ENCODE results near the gene YY1.

The YY1 gene

DNA sequence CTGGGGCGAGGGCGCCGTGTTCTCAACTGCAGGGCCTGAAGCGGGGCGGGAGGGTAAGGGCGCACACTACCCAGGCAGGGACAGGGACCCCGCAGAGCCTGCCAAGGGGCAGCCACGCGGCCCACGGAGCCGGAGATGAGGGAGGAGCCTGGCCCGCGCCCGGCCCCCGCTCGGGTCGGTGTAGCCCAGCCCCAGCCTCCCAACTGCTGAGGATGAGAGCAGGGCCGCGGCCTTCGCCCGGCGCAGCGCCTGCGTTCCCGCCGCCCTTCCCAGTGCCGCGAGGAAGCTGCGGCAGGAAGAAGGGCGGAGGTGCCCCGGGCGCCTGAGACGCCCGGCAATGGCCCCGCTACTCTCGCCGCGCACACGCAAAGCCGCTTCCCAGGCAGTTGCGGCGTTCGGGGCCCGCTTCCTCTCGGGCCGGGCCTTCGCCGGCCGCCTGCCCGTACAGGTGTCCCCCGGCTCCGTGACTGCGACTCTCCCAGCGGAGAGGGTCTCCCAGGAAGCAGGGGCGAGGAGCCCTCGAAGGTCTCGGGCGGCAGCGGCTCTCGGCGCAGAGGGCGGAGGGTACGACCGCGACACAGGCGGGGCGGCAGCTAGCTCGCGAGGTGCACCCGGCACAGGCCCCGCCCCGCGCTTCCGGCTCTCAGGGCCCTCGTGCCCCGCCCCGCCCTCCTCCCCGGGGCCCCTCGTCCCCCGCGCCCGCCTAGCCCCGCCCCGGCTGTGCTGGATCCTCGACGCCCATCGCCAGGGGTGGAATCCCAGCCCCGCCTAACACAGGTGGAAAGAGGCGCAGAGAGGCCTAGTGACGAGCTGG, 24.8 kb upstream of the YY1 start:
- peak; percentile 83 to 86 (median 84) for DNase-seq
- Histone ChIP-seq H3K27me3 (replicated peaks; ENCODE audit: control insufficient read depth, insufficient read depth, low read length, poor library complexity, severe bottlenecking) (no peaks in the 10 kb centered on the region), H3K36me3 (ENCODE audit: control insufficient read depth, insufficient read depth, low read length) (no peaks in the 10 kb centered on the region), H3K27ac (ENCODE audit: insufficient read depth, low read length, poor library complexity, severe bottlenecking) (peak overlapping the region; percentile 94), H3K9me3 (ENCODE audit: control insufficient read depth, low read length) (no peaks in the 10 kb centered on the region), H3K4me3 (ENCODE audit: insufficient read depth, low read depth, low read length, poor library complexity, severe bottlenecking) (peak overlapping the region; percentile 87), H3K4me1 (ENCODE audit: control insufficient read depth, insufficient read depth, low read length, poor library complexity, severe bottlenecking) (peaks cover 8% of the 10 kb centered on the region)

GRCh38 chr14:100214770-100215083, 24.2 kb upstream of the YY1 start:
- Histone ChIP-seq H3K4me1 (ENCODE audit: control insufficient read depth, insufficient read depth, low read length, poor library complexity, severe bottlenecking) (peaks cover 8% of the 10 kb centered on the region), H3K4me3 (ENCODE audit: insufficient read depth, low read depth, low read length, poor library complexity, severe bottlenecking) (peak overlapping the region; percentile 87), H3K9me3 (ENCODE audit: control insufficient read depth, low read length) (no peaks in the 10 kb centered on the region), H3K36me3 (ENCODE audit: control insufficient read depth, insufficient read depth, low read length) (no peaks in the 10 kb centered on the region), H3K27ac (ENCODE audit: insufficient read depth, low read length, poor library complexity, severe bottlenecking) (peak overlapping the region; percentile 94), H3K27me3 (replicated peaks; ENCODE audit: control insufficient read depth, insufficient read depth, low read length, poor library complexity, severe bottlenecking) (no peaks in the 10 kb centered on the region)
- no peak for DNase-seq

DNA sequence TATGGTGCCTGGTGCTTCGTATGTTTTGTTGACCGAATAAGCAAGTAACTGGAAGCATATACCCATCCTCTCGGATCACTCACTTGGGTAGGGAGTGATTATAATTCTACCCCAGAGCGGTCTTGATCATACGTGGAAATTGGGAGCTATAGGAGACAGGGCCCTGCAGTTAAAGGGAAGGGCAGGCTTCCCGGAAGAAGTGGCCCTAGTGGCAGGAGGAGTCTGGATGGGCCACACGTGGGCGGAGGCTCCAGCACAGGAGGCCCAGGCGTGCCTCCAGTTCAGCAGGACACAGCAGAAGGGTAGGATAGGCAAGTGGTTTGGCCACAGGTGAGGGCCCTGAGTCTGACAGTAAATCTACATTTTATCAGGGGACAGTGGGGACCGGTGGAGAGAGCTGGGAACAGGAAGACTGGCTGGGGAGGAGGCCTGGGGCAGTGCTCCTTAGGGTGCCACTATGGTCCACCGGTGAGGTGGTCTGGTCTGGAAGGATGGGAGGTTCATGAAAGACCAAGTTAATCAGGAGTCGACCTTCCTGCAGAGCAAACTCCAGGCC, 23.5 kb upstream of the YY1 start:
- Histone ChIP-seq H3K9me3 (ENCODE audit: control insufficient read depth, low read length) (no peaks in the 10 kb centered on the region), H3K4me3 (ENCODE audit: insufficient read depth, low read depth, low read length, poor library complexity, severe bottlenecking) (no peak overlapping the region), H3K36me3 (ENCODE audit: control insufficient read depth, insufficient read depth, low read length) (no peaks in the 10 kb centered on the region), H3K4me1 (ENCODE audit: control insufficient read depth, insufficient read depth, low read length, poor library complexity, severe bottlenecking) (peaks cover 8% of the 10 kb centered on the region), H3K27me3 (replicated peaks; ENCODE audit: control insufficient read depth, insufficient read depth, low read length, poor library complexity, severe bottlenecking) (no peaks in the 10 kb centered on the region), H3K27ac (ENCODE audit: insufficient read depth, low read length, poor library complexity, severe bottlenecking) (no peak overlapping the region)
- DNase-seq = no peak

DNA sequence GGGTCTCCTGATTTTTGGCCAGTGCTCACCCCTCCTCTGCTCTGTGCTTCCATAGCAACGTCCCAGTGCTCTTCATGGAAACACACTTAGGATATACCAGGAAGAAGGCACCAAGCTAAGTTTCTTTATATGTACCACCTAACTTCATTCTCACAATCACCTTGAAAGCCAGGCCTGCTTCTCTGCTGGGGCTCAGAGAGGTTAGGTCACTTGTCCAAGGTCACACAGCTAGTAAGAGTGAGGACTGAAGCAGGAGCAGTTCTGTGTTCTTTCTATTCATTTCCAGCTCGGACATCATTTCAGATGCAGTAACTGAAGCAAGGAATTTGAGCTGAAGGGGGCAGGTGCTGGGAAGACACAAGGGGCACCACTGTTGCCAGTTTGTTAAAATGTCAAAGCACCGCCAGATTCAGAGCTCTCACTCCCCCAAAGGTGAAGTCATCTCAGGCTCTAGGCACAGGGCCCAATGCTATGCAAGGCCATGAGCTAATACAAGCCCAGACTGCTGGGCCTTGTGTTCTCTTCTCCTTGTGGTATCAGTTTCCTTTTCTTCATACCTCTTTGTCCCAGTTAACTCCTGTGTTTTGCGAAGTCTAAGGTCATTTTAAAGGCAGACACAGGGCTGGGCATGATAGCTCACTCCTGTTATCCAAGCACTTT, 19.7 kb upstream of the YY1 start:
- no peak overlapping the region for H3K4me3 ChIP-seq (ENCODE audit: insufficient read depth, low read depth, low read length, poor library complexity, severe bottlenecking)
- no peak overlapping the region for H3K27ac ChIP-seq (ENCODE audit: insufficient read depth, low read length, poor library complexity, severe bottlenecking)
- H3K4me1 ChIP-seq (ENCODE audit: control insufficient read depth, insufficient read depth, low read length, poor library complexity, severe bottlenecking) = peaks cover 37% of the 10 kb centered on the region
- H3K27me3 ChIP-seq (replicated peaks; ENCODE audit: control insufficient read depth, insufficient read depth, low read length, poor library complexity, severe bottlenecking) = no peaks in the 10 kb centered on the region
- DNase-seq = no peak
- H3K36me3 ChIP-seq (ENCODE audit: control insufficient read depth, insufficient read depth, low read length) = no peaks in the 10 kb centered on the region
- H3K9me3 ChIP-seq (ENCODE audit: control insufficient read depth, low read length) = no peaks in the 10 kb centered on the region

DNA sequence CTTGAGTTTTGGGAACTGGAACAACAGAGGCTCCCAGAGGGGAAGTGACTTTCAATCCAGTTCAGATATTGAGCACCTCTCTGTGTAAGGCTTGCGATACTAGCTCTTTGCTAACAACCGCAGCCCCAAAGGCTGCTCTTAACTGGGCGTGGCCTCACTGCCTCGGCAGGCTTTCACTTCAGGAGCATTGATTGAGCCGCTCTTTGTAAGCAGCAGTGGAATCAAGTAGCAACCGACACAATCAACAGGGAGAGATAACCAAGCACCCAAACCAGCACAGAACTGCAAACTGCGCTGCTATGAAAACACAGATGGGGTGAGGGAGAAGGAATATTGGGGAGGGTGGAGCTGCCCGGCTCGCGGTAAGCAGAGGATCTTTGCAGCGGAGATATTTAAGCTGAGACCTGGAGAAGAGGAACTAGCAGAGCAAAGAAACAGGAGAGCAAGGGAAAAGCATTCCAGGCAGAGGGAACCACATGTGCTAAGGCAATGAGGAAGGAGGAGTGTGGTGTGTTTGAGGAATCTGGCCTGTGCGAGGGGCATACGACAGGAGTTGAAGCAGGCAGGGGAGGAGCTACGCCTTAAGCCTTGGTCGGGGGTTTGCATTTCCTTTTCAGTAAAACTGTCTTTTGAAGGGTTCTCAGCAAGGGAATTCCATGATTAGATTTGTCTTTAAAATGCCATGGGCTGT, 17.3 kb upstream of the YY1 start:
- H3K9me3 ChIP-seq (ENCODE audit: control insufficient read depth, low read length) = no peaks in the 10 kb centered on the region
- H3K36me3 ChIP-seq (ENCODE audit: control insufficient read depth, insufficient read depth, low read length) = no peaks in the 10 kb centered on the region
- H3K4me1 ChIP-seq (ENCODE audit: control insufficient read depth, insufficient read depth, low read length, poor library complexity, severe bottlenecking) = peaks cover 40% of the 10 kb centered on the region
- peak overlapping the region; percentile 72 for H3K27ac ChIP-seq (ENCODE audit: insufficient read depth, low read length, poor library complexity, severe bottlenecking)
- DNase-seq = peak; percentile 31 to 51 (median 49)
- H3K4me3 ChIP-seq (ENCODE audit: insufficient read depth, low read depth, low read length, poor library complexity, severe bottlenecking) = peak overlapping the region; percentile 67
- no peaks in the 10 kb centered on the region for H3K27me3 ChIP-seq (replicated peaks; ENCODE audit: control insufficient read depth, insufficient read depth, low read length, poor library complexity, severe bottlenecking)

DNA sequence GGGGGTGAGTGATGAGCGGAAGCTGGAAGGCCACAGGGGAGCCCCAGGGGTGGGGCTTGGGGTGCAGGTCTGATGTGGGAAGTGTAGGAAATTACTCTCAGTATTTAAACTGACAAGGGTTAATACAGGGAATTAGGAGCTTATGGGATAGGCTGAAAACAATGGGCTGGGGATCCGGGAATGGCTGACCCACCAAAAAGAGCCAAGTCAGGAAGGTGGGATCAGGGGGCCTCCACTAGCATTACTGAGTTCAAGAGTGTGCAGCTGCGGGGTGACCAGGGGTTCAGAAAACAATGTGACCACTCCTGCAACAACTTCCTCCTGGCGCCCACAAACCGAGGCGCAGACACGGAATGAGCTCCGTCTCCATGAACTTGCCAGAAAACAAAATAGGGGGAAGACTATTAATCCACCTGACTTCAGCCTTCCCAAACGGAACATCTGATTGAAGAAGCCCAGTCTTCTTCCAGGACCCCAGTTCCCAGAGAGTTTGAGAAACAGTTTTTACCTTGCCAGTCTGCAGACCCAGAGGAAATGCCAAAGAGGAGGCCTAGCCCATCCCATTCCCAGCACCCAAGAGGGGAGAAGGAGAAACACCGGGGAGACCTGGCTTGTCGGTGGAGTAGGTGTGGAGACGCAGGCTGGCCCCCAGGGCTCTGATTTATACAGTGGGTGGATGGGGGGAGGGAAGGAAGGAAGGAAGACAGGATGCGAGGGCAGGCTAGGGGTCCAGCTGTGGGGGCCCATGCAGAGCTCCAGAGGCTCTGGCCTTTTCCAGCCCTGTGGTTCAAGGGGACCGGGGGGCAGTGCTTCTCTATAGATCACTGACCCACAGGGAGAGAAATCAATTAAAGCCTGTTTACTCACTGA, 16.5 kb upstream of the YY1 start:
- Histone ChIP-seq H3K27ac (ENCODE audit: insufficient read depth, low read length, poor library complexity, severe bottlenecking) (peak overlapping the region; percentile 72), H3K4me1 (ENCODE audit: control insufficient read depth, insufficient read depth, low read length, poor library complexity, severe bottlenecking) (peaks cover 40% of the 10 kb centered on the region), H3K27me3 (replicated peaks; ENCODE audit: control insufficient read depth, insufficient read depth, low read length, poor library complexity, severe bottlenecking) (no peaks in the 10 kb centered on the region), H3K36me3 (ENCODE audit: control insufficient read depth, insufficient read depth, low read length) (no peaks in the 10 kb centered on the region), H3K4me3 (ENCODE audit: insufficient read depth, low read depth, low read length, poor library complexity, severe bottlenecking) (peak overlapping the region; percentile 67), H3K9me3 (ENCODE audit: control insufficient read depth, low read length) (no peaks in the 10 kb centered on the region)
- DNase-seq = no peak

GRCh38 chr14:100223332-100224201, 15.4 kb upstream of the YY1 start:
- DNase-seq = no peak
- peak overlapping the region; percentile 72 for H3K27ac ChIP-seq (ENCODE audit: insufficient read depth, low read length, poor library complexity, severe bottlenecking)
- no peaks in the 10 kb centered on the region for H3K36me3 ChIP-seq (ENCODE audit: control insufficient read depth, insufficient read depth, low read length)
- H3K9me3 ChIP-seq (ENCODE audit: control insufficient read depth, low read length) = no peaks in the 10 kb centered on the region
- H3K4me1 ChIP-seq (ENCODE audit: control insufficient read depth, insufficient read depth, low read length, poor library complexity, severe bottlenecking) = peaks cover 40% of the 10 kb centered on the region
- H3K4me3 ChIP-seq (ENCODE audit: insufficient read depth, low read depth, low read length, poor library complexity, severe bottlenecking) = peak overlapping the region; percentile 67
- no peaks in the 10 kb centered on the region for H3K27me3 ChIP-seq (replicated peaks; ENCODE audit: control insufficient read depth, insufficient read depth, low read length, poor library complexity, severe bottlenecking)

DNA sequence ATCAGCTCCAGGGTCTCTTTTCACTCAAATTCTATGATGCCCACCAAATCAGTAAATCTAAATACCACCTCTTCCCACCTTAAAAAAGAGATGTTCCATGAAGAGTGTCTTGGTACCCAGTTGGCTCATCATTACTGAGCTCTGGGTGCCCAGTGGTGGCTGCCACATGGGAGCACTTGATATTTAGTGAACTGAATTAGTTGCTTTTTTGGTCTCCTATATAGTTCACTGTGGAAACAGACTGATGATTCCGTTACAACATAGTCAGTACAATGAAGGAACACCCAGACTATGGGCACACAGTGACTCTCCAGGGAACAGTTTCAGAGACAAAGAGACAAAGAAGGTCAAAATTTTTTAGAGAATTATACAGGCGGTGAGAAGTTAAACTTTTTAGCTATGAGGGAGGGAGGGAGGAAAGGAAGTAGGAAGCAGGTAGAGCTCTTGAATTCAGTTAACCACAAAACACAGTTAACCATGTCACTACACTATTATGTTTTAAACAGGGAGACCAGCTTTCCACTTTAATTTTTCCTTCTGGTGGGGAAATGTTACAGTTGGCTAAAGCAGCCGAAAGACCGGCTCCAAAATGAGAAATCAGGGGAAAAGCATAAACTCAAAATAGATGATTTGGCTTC, 14.6 kb upstream of the YY1 start:
- peak overlapping the region; percentile 67 for H3K4me3 ChIP-seq (ENCODE audit: insufficient read depth, low read depth, low read length, poor library complexity, severe bottlenecking)
- H3K9me3 ChIP-seq (ENCODE audit: control insufficient read depth, low read length) = no peaks in the 10 kb centered on the region
- H3K36me3 ChIP-seq (ENCODE audit: control insufficient read depth, insufficient read depth, low read length) = no peaks in the 10 kb centered on the region
- no peaks in the 10 kb centered on the region for H3K27me3 ChIP-seq (replicated peaks; ENCODE audit: control insufficient read depth, insufficient read depth, low read length, poor library complexity, severe bottlenecking)
- peak overlapping the region; percentile 72 for H3K27ac ChIP-seq (ENCODE audit: insufficient read depth, low read length, poor library complexity, severe bottlenecking)
- no peak for DNase-seq
- peaks cover 40% of the 10 kb centered on the region for H3K4me1 ChIP-seq (ENCODE audit: control insufficient read depth, insufficient read depth, low read length, poor library complexity, severe bottlenecking)
